Measurements from ENCODE around the gene SGMS1. TPM values are rescaled to one million over a fixed set of nuclear protein-coding genes. Genes with fewer than 3 reads are reported as not detected.
"Not testable (repeated sequence)": the region's sequence is repeated elsewhere in the genome, so short reads cannot be mapped to it uniquely, and the experiment has no call there.

SGMS1 gene
- total RNA-seq, 4 donors from 2014 or later, result 153 to 235 (median 186) TPM

DNA sequence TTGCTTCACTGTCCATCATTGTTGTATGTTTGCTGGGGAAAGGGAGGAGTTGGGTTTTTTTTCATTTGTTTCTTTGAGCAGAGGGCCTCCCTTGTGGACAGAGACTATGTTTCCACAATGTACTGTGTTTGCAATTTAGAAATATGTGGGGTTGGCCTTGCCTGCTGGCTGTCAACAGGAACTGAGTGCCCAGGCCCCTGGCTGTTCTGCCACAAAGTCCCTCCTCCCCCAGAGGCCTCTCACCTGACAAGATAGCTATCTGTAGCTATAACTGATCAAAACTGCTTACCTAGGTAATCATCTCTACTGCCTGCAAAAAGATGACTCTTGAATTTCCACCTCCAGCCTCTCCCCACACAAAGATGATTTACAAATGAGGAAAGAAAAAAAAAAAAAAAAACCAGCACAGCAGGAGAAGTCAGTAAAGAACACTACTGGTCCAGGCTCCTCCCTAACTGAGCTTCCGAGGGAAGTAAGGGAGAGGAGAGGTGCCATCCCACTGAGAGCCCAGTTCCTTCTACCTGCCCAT is 121.8 kb downstream of the SGMS1 start:
- intact Hi-C loops (cut with DNase I; ENCODE audit: low total_unique reads), result no loop called here
- 18 to 38% methylated on average over 1 of the region's 1 CpG for WGBS, 2 donors
- TF ChIP-seq, protein P1, sequence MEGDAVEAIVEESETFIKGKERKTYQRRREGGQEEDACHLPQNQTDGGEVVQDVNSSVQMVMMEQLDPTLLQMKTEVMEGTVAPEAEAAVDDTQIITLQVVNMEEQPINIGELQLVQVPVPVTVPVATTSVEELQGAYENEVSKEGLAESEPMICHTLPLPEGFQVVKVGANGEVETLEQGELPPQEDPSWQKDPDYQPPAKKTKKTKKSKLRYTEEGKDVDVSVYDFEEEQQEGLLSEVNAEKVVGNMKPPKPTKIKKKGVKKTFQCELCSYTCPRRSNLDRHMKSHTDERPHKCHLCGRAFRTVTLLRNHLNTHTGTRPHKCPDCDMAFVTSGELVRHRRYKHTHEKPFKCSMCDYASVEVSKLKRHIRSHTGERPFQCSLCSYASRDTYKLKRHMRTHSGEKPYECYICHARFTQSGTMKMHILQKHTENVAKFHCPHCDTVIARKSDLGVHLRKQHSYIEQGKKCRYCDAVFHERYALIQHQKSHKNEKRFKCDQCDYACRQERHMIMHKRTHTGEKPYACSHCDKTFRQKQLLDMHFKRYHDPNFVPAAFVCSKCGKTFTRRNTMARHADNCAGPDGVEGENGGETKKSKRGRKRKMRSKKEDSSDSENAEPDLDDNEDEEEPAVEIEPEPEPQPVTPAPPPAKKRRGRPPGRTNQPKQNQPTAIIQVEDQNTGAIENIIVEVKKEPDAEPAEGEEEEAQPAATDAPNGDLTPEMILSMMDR (IDR thresholded peaks at IDR 0.05), result no peak
- TF ChIP-seq POLR2A (IDR thresholded peaks at IDR 0.05), result no peak

DNA sequence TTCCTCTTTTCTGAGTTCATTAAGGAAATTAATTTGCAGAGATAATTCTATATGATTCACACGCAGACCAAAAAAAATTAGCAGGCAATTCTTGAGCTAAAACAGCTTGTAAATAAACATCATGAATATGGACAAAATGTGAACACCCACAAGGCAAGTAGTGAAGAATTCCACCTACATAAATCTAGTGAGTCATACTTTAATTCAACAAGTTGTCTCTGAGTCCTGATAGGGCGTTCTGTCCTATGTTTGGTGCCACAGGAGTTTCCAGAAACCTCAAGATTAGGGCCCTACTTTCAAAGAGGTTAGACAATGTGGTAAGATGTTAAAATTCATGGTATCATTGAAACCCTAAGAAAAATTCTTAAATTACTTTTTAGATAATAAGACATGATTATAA is 122.3 kb downstream of the SGMS1 start:
- DNase-seq (ENCODE audit: low spot score in 2 of 2), result no peak
- 47 to 52% methylated on average over 2 of the region's 2 CpGs for WGBS, 2 donors
- H3K4me3 ChIP-seq (ENCODE audit: low read depth, poor library complexity, severe bottlenecking), result no peak overlapping the region
- intact Hi-C loops (cut with DNase I; ENCODE audit: low total_unique reads), result no loop called here
- TF ChIP-seq POLR2A (IDR thresholded peaks at IDR 0.05), result no peak
- TF ChIP-seq, protein P1 (IDR thresholded peaks at IDR 0.05), result no peak

More for the DNA sequence above, 121.8 kb downstream of the SGMS1 start:
- H3K4me3 ChIP-seq (ENCODE audit: low read depth, poor library complexity, severe bottlenecking), result no peak overlapping the region
- no peak for DNase-seq (ENCODE audit: low spot score in 2 of 2)

DNA sequence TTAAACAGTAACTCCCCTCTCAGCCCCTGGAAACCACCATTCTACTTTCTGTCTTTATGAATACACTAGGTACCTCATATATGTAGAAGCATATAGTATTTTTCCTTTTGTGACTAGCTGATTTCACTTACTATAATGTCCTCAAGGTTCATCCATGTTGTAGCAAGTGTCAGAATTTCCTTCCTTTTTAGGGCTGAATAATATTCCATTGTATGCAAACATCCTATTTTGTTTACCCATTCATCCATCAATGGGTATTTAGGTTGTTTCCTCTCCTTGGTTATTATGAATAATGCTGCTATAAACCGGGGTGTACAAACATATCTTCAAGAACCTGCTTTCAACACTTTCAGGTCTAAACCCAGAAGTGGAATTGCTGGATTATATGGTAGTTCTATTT is 125.3 kb downstream of the SGMS1 start:
- no peak overlapping the region for H3K4me3 ChIP-seq (ENCODE audit: low read depth, poor library complexity, severe bottlenecking)
- DNase-seq (ENCODE audit: low spot score in 2 of 2), result no peak
- WGBS, 2 donors, result 94 to 100% methylated on average over 1 of the region's 1 CpG
- TF ChIP-seq POLR2A (IDR thresholded peaks at IDR 0.05), result no peak
- TF ChIP-seq, protein P1 (IDR thresholded peaks at IDR 0.05), result no peak
- intact Hi-C loops (cut with DNase I; ENCODE audit: low total_unique reads), result no loop called here

DNA sequence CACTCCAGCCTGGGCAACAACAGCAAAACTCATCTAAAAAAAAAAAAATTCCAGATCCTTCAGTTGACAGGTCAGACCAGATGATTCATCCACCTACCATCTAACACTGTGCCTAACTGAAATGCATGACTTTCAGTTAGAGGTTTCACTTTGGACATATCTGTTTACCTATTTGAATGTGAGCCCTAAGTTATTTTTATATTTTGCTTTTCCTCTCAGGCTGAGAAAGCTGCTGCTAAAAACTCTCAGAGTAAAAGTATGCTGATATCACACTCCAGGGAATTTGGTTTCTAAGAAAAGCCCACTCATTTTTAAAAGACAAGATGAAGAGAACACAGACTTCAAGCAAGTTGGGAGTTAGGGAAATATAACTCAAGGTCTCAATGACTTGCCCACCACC is 126.0 kb downstream of the SGMS1 start:
- no peak overlapping the region for H3K4me3 ChIP-seq (ENCODE audit: low read depth, poor library complexity, severe bottlenecking)
- intact Hi-C loops (cut with DNase I; ENCODE audit: low total_unique reads), result no loop called here
- no peak for DNase-seq (ENCODE audit: low spot score in 2 of 2)
- no peak for TF ChIP-seq POLR2A (IDR thresholded peaks at IDR 0.05)
- TF ChIP-seq, protein P1 (IDR thresholded peaks at IDR 0.05), result no peak

DNA sequence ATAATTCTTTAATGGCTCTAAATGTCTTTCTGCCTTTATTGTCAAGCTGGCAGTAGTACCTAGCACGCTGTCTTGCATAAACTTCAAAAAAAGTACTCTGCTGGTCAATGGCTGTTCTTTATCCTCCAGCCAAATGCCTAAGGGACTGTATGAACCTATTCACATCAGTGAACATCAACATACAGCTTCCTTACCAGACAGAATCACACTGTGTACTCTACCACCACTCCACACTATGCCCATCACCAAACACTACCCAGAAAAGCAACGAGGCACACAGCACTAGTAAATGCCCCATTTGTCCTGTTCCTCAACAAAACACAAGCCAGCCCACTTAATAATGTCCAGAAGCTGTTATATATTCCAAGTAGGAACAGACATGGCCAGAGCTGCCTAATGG is 127.5 kb downstream of the SGMS1 start:
- no peak overlapping the region for H3K4me3 ChIP-seq (ENCODE audit: low read depth, poor library complexity, severe bottlenecking)
- intact Hi-C loops (cut with DNase I; ENCODE audit: low total_unique reads), result no loop called here
- WGBS, 2 donors, result 88 to 90% methylated on average over 2 of the region's 2 CpGs
- TF ChIP-seq, protein P1 (IDR thresholded peaks at IDR 0.05), result no peak
- TF ChIP-seq POLR2A (IDR thresholded peaks at IDR 0.05), result no peak
- DNase-seq (ENCODE audit: low spot score in 2 of 2), result no peak

DNA sequence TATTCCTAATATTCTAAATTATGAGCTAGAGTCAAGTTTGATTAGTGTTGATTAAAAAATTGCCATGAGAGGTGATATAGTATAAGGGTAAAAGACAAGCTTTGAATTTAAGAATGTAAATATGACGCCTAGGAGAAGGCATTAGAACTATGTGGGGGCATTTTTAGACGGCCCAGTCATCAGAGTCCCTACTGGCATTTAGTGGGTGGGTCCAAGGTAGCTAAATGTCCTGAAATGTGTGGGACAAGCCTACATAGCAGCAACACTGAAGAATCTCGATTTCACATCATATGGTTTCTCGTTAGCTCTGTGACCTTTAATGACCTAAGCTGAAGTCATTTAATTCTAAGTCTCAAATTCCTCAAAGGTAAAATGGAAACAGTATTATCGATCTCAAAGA is 133.5 kb downstream of the SGMS1 start:
- 96 to 97% methylated on average over 5 of the region's 5 CpGs for WGBS, 2 donors
- DNase-seq (ENCODE audit: low spot score in 2 of 2), result no peak
- TF ChIP-seq POLR2A (IDR thresholded peaks at IDR 0.05), result no peak
- TF ChIP-seq, protein P1 (IDR thresholded peaks at IDR 0.05), result no peak
- H3K4me3 ChIP-seq (ENCODE audit: low read depth, poor library complexity, severe bottlenecking), result no peak overlapping the region
- intact Hi-C loops (cut with DNase I; ENCODE audit: low total_unique reads), result no loop called here

DNA sequence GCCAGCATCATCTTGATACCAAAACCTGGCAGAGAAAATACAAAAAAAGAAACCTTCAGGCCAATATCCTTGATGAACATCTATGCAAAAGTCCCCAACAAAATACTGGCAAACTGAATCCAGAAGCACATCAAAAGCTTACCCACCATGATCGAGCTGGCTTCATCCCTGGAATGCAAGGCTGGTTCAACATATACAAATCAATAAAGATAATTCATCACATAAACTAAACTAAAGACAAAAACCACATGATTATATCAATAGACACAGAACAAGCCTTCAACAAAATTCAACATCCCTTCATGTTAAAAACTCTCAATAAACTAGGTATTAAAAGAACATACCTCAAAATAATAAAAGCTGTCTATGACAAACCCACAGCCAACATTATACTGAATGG is 139.2 kb downstream of the SGMS1 start:
- intact Hi-C loops (cut with DNase I; ENCODE audit: low total_unique reads), result not testable (repeated sequence)
- 88 to 91% methylated on average over 1 of the region's 1 CpG for WGBS, 2 donors

More for the DNA sequence above, 139.2 kb downstream of the SGMS1 start:
- not testable (repeated sequence) for H3K4me3 ChIP-seq (ENCODE audit: low read depth, poor library complexity, severe bottlenecking); DNase-seq (ENCODE audit: low spot score in 2 of 2)
